Measurements from ENCODE around the gene CYP2U1.

CYP2U1 gene

DNA sequence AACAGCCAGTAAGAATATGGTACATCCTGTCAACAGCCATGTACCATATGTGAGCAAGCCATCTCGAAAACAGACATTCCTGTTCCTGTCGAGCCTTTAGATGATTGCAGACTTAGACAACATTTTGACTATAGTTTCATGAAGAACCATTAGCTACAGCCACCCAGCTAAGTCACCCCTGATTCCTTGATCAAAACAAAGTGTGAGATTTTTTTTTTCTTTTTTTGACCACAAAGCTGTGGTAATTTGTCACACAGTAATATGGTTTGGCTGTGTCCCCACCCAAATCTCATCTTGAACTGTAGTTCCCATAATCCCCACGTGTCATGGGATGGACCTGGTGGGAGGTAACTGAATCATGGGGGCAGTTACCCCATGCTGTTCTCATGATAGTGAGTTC is 43.2 kb downstream of the CYP2U1 start:
- H3K27ac ChIP-seq, result no peak overlapping the region
- TF ChIP-seq ZFX (IDR thresholded peaks at IDR 0.05; ENCODE audit: borderline replicate concordance), result no peak
- TF ChIP-seq, protein P1, sequence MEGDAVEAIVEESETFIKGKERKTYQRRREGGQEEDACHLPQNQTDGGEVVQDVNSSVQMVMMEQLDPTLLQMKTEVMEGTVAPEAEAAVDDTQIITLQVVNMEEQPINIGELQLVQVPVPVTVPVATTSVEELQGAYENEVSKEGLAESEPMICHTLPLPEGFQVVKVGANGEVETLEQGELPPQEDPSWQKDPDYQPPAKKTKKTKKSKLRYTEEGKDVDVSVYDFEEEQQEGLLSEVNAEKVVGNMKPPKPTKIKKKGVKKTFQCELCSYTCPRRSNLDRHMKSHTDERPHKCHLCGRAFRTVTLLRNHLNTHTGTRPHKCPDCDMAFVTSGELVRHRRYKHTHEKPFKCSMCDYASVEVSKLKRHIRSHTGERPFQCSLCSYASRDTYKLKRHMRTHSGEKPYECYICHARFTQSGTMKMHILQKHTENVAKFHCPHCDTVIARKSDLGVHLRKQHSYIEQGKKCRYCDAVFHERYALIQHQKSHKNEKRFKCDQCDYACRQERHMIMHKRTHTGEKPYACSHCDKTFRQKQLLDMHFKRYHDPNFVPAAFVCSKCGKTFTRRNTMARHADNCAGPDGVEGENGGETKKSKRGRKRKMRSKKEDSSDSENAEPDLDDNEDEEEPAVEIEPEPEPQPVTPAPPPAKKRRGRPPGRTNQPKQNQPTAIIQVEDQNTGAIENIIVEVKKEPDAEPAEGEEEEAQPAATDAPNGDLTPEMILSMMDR (IDR thresholded peaks at IDR 0.05), result no peak

DNA sequence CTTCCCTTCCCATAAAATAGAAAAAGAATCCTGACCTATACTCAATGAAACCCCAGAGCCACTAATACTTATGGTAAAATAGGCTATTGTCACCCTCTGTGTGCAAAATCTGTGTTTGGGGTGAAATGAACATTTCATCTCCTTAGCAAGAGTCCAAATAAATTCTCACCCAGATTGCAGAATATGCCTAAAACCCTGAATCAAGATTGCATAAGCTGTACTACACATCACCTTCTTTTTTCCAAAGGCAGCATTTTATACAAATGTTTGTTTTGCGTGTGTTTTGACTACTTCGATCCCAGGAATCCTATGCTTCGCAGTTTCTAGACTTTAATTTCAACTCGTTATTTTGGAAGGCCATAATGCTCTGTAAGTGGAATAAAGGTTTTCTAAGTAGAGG is 46.1 kb downstream of the CYP2U1 start:
- no peak for TF ChIP-seq ZFX (IDR thresholded peaks at IDR 0.05; ENCODE audit: borderline replicate concordance)
- TF ChIP-seq, protein P1 (IDR thresholded peaks at IDR 0.05), result no peak
- no peak overlapping the region for H3K27ac ChIP-seq

DNA sequence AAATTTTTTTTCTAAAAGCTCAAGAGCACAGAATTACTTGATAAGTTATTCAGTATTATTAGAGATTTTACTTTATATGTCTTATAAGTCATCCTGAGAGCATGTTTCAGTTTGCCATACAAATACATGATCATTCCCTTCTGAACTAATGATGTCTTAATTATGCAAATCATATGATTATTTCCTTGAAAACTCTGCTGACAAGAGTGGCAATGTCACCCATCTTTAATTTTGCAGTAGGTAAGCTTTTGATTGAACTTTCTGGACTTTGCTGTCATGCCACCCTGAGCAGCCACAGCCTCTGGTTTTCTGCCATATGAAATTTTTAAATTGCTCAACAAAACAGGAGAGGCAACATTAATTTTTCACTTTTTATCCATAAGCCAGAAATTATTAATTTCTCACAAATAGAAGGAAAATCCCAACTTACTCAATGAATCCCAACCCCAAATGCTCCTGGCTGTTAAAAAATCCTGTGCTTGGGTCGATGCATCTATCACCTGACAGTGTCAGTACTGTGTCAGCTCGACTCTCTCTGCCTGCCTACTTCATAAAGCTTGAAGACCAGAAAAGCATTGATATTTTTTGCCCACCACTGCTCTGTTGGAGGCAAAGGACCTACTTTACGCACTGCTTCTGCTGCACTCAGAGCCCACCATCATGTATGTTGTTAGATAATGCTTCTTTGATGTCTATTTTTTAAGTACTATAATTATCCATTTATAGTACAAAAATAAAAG is 46.8 kb downstream of the CYP2U1 start:
- no peak for TF ChIP-seq ZFX (IDR thresholded peaks at IDR 0.05; ENCODE audit: borderline replicate concordance)
- TF ChIP-seq, protein P1 (IDR thresholded peaks at IDR 0.05), result no peak

DNA sequence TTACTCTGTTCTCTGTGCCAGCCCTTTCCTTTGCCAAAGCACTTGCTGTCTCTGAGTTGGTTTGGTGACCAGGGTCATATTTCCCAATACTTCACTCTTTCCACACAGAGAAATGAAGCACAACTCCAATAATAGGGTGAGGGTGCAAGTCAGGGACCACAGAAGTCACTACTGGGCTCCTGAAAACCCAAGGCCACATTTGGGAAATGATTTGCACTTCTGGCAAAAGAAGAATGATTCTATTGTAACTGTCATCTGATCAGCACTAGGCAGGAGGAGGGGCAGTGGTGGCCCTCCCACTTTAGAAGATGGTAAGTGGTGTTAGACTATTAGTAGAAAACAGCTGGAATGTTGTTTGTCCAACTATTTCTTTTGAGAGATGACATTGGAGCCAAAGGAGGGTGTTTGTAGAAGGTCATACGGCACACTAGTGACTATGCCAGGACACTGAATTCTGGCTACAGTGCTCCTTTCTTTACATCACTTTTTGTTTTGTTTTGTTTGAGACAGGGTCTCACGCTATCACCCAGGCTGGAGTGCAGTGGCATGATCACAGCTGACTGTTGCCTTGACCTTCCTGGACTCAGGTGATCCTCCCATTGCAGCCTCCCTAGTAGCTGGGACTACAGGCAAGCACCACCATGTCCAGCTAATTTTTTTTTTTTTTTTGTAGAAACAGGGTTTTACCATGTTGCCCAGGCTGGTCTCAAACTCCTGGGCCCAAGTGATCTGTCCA is 47.5 kb downstream of the CYP2U1 start:
- no peak overlapping the region for H3K27ac ChIP-seq
- TF ChIP-seq ZFX (IDR thresholded peaks at IDR 0.05; ENCODE audit: borderline replicate concordance), result no peak
- TF ChIP-seq, protein P1 (IDR thresholded peaks at IDR 0.05), result no peak

More for the DNA sequence above, 46.8 kb downstream of the CYP2U1 start:
- no peak overlapping the region for H3K27ac ChIP-seq

DNA sequence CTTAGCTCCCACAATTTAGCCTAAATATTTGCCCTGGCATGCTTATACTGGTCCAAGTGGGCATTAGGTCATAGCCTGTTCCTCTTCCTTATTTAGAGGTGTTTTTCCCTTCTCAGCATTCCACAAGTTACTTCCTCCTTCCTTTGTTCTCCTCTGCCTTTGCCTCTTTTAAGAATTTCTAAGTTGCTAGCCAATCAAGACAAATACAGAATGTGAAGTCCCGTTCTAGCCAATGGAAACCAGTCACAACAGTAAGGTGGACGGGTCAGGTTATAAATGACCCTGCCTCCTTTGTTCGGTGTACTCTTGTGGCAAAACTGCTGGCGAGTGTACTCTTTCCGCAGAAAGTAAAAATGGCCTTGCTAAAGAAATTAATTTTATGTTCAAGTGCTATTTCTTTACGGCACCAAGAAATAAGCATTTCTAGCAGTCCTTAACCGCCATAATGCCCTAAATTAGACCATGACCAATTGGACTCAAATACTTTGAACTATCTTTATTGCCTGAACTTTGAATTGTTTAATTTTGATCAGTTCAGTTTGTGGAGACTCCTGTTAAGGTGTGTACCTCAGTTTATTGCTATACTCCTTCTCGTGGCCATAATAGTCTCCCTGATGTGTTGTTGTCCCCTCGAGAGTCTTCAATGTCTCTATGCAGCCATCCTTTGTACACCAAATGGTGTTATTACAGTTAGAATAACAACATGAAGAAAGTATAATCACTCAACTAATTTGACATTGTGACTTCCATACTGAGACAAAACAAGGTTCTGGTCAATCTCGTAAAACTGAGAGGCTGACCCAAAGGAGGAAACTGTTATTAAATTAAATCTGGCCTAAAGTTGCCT is 56.8 kb downstream of the CYP2U1 start:
- H3K27ac ChIP-seq, result peak overlapping the region; percentile 80
- TF ChIP-seq ZFX (IDR thresholded peaks at IDR 0.05; ENCODE audit: borderline replicate concordance), result no peak
- TF ChIP-seq, protein P1 (IDR thresholded peaks at IDR 0.05), result no peak

DNA sequence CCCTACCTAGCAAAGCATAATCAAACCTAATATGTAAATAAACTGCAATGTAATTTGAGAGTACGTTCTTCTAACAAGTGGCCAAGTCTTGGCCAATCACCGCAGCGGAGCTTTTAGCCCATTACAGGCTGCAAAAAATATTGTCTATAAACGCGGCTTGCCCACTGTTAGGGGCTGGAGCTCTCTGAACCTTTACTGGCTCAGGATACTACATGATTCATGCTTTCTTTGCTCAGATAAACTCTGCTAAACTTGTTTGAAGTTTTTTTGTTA is 57.4 kb downstream of the CYP2U1 start:
- TF ChIP-seq, protein P1 (IDR thresholded peaks at IDR 0.05), result no peak
- peak overlapping the region; percentile 80 for H3K27ac ChIP-seq

Data from 22Rv1 (cell line).